Measurements from ENCODE around the gene CACNA1I.

GRCh38 chr22:39658367-39658766 lies 87.8 kb downstream of the CACNA1I start:
- TF ChIP-seq CTCF (IDR thresholded peaks at IDR 0.05) (no peak), ZFX (IDR thresholded peaks at IDR 0.05; ENCODE audit: borderline replicate concordance) (no peak)

Measured in 22Rv1 (cell line).